Measurements from ENCODE around the gene ELMO2.

GRCh38 chr20:46408281-46408731, 1.9 kb upstream of the ELMO2 start:
- no peak for TF ChIP-seq CTCF (IDR thresholded peaks at IDR 0.05)
- no peak for TF ChIP-seq POLR2AphosphoS5 (IDR thresholded peaks at IDR 0.05)

Data from transverse colon (tissue), 4 donors.